ENCODE results near the gene FHL2.

The FHL2 gene

GRCh38 chr2:105377871-105378270 lies 21.0 kb downstream of the FHL2 start:
- no peak for DNase-seq

GRCh38 chr2:105376789-105377240 lies 22.0 kb downstream of the FHL2 start:
- no peak for DNase-seq

GRCh38 chr2:105376010-105376409 lies 22.8 kb downstream of the FHL2 start:
- DNase-seq: no peak

- no peak for DNase-seq
Observed at GRCh38 chr2:105375001-105375561, 23.8 kb downstream of the FHL2 start.

- no peak for DNase-seq
Observed at GRCh38 chr2:105373895-105374401, 24.9 kb downstream of the FHL2 start.

- DNase-seq: no peak
Observed at GRCh38 chr2:105373344-105373781, 25.5 kb downstream of the FHL2 start.

GRCh38 chr2:105371810-105372209 lies 27.0 kb downstream of the FHL2 start:
- no peak for DNase-seq

- DNase-seq: no peak
Observed at GRCh38 chr2:105371156-105371555, 27.7 kb downstream of the FHL2 start.

- peak; percentile 81 to 86 for DNase-seq
Observed at GRCh38 chr2:105369777-105370690, 28.8 kb downstream of the FHL2 start.

- no peak for DNase-seq
Observed at GRCh38 chr2:105368759-105369408, 30.0 kb downstream of the FHL2 start.

- DNase-seq: no peak
Observed at GRCh38 chr2:105365206-105365605, 33.6 kb downstream of the FHL2 start.

GRCh38 chr2:105364436-105365139 lies 34.3 kb downstream of the FHL2 start:
- DNase-seq: no peak

GRCh38 chr2:105362862-105363591 lies 35.8 kb downstream of the FHL2 start:
- no peak for DNase-seq

- peak; percentile 10 to 27 for DNase-seq
Observed at GRCh38 chr2:105361102-105361889, 37.6 kb downstream of the FHL2 start.

- no peak for DNase-seq
Observed at GRCh38 chr2:105358593-105358992, 40.3 kb downstream of the FHL2 start.

- DNase-seq: no peak
Observed at GRCh38 chr2:105357122-105357521, 41.7 kb downstream of the FHL2 start.

GRCh38 chr2:105344704-105345345 lies 54.0 kb downstream of the FHL2 start:
- no peak for DNase-seq

- no peak for DNase-seq
Observed at GRCh38 chr2:105339414-105339813, 59.4 kb downstream of the FHL2 start.

- DNase-seq: no peak
Observed at GRCh38 chr2:105338020-105338385, 60.8 kb downstream of the FHL2 start.

- peak; percentile 88 for DNase-seq
Observed at GRCh38 chr2:105337122-105338019, 61.5 kb downstream of the FHL2 start, which contains the start of gene C2orf49. Gene C2orf49 (plus strand): TSS chr2:105337540. CDS start chr2:105337588, 48 bp downstream.
